ENCODE results near the gene PSMC6.
"Not testable (repeated sequence)": the region's sequence is repeated elsewhere in the genome, so short reads cannot be mapped to it uniquely, and the experiment has no call there.

PSMC6 gene

GRCh38 chr14:52716155-52716554 is 9.2 kb downstream of the PSMC6 start:
- no peak for ATAC-seq
- TF ChIP-seq CSDC2 (CRISPR knock-in tag; IDR thresholded peaks at IDR 0.05): no peak
- TF ChIP-seq PATZ1 (CRISPR knock-in tag; IDR thresholded peaks at IDR 0.05; ENCODE audit: borderline replicate concordance): no peak

- ATAC-seq: no peak
- TF ChIP-seq ZNF565 (CRISPR knock-in tag; conservative IDR thresholded peaks at IDR 0.05; ENCODE audit: low read depth): no peak
- TF ChIP-seq ARNTL (CRISPR knock-in tag; IDR thresholded peaks at IDR 0.05; ENCODE audit: borderline replicate concordance, low read depth): no peak
- TF ChIP-seq BACH2 (CRISPR knock-in tag; IDR thresholded peaks at IDR 0.05; ENCODE audit: borderline replicate concordance): no peak
- no peak for TF ChIP-seq CSRNP3 (CRISPR knock-in tag; IDR thresholded peaks at IDR 0.05)
- TF ChIP-seq ZNF70 (CRISPR knock-in tag; IDR thresholded peaks at IDR 0.05): no peak
- TF ChIP-seq GLIS3 (CRISPR knock-in tag; IDR thresholded peaks at IDR 0.05): no peak
- TF ChIP-seq ESRRG (CRISPR knock-in tag; IDR thresholded peaks at IDR 0.05): no peak
- no peak for TF ChIP-seq CSDC2 (CRISPR knock-in tag; IDR thresholded peaks at IDR 0.05)
- TF ChIP-seq TCF4 (CRISPR knock-in tag; IDR thresholded peaks at IDR 0.05; ENCODE audit: borderline replicate concordance): no peak
- TF ChIP-seq OSR1 (CRISPR knock-in tag; IDR thresholded peaks at IDR 0.05): no peak
- no peak for TF ChIP-seq RARB (CRISPR knock-in tag; IDR thresholded peaks at IDR 0.05)
- TF ChIP-seq TSHZ2 (CRISPR knock-in tag; IDR thresholded peaks at IDR 0.05): no peak
These were observed 16.7 kb downstream of the PSMC6 start for GRCh38 chr14:52723514-52724359.

GRCh38 chr14:52724360-52724644 is 17.3 kb downstream of the PSMC6 start:
- no peak for TF ChIP-seq POU6F1 (CRISPR knock-in tag; IDR thresholded peaks at IDR 0.05; ENCODE audit: borderline replicate concordance, low read depth)
- no peak for TF ChIP-seq CSRNP3 (CRISPR knock-in tag; IDR thresholded peaks at IDR 0.05)
- no peak for ATAC-seq

GRCh38 chr14:52727509-52727908 is 20.5 kb downstream of the PSMC6 start:
- not testable (repeated sequence) for ATAC-seq

- ATAC-seq: not testable (repeated sequence)
These were observed 22.0 kb downstream of the PSMC6 start for GRCh38 chr14:52729035-52729434.

- ATAC-seq: no peak
- TF ChIP-seq CSRNP3 (CRISPR knock-in tag; IDR thresholded peaks at IDR 0.05) (no peak), ARNTL (CRISPR knock-in tag; IDR thresholded peaks at IDR 0.05; ENCODE audit: borderline replicate concordance, low read depth) (no peak), SNAI2 (CRISPR knock-in tag; IDR thresholded peaks at IDR 0.05) (no peak), RARB (CRISPR knock-in tag; IDR thresholded peaks at IDR 0.05) (no peak), ZNF70 (CRISPR knock-in tag; IDR thresholded peaks at IDR 0.05) (no peak), ZNF8 (CRISPR knock-in tag; IDR thresholded peaks at IDR 0.05) (no peak), ZFP3 (CRISPR knock-in tag; IDR thresholded peaks at IDR 0.05) (no peak), BACH2 (CRISPR knock-in tag; IDR thresholded peaks at IDR 0.05; ENCODE audit: borderline replicate concordance) (no peak), GLIS3 (CRISPR knock-in tag; IDR thresholded peaks at IDR 0.05) (no peak), ZC3H10 (CRISPR knock-in tag; IDR thresholded peaks at IDR 0.05) (no peak), TCF4 (CRISPR knock-in tag; IDR thresholded peaks at IDR 0.05; ENCODE audit: borderline replicate concordance) (no peak), TOX (CRISPR knock-in tag; IDR thresholded peaks at IDR 0.05; ENCODE audit: borderline replicate concordance) (no peak), OSR1 (CRISPR knock-in tag; IDR thresholded peaks at IDR 0.05) (no peak), ISL1 (CRISPR knock-in tag; IDR thresholded peaks at IDR 0.05) (no peak), PPARA (CRISPR knock-in tag; IDR thresholded peaks at IDR 0.05; ENCODE audit: borderline replicate concordance) (no peak), CSDC2 (CRISPR knock-in tag; IDR thresholded peaks at IDR 0.05) (no peak), ZNF565 (CRISPR knock-in tag; conservative IDR thresholded peaks at IDR 0.05; ENCODE audit: low read depth) (no peak)
These were observed 22.6 kb downstream of the PSMC6 start for GRCh38 chr14:52729585-52729924.
